ENCODE results near the gene ZNF438. TPM values are rescaled to one million over a fixed set of nuclear protein-coding genes. Genes with fewer than 3 reads are reported as not detected.
A peak's percentile ranks its signal among the peaks of the same experiment; 100 is the strongest.

The ZNF438 gene
- total RNA-seq, 4 donors from 2014 or later = 2.9 to 9.3 (median 5.9) TPM

DNA sequence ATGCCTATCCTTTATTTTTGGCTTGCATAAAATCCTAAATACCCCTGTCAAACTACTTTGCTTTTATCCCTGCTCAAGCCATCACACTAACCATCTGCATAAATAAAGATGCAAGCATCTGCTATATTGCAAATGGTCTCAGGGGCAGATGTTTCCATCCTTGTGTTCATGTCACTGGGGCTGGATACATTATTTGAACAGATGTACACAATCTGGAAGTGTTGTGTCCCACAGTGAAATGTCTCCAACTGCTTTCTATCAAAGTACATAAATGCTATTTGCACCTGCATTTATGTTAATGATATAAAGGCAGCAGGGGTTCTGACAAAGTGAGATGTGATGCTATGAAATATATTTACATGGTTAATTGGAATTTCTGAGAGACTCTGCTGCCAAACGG is 163.1 kb downstream of the ZNF438 start:
- Histone ChIP-seq H3K4me3 (no peak overlapping the region), H3K27ac (no peak overlapping the region), H3K4me1 (peaks cover 0 to 9% (median 0%) of the 10 kb centered on the region in 3 donors), H3K36me3 (no peaks in the 10 kb centered on the region), H3K9me3 (no peaks in the 10 kb centered on the region), H3K27me3 (no peaks in the 10 kb centered on the region)
- no peak for DNase-seq
- 73 to 100% methylated on average over 1 of the region's 1 CpG for WGBS, 2 donors
- TF ChIP-seq POLR2A (IDR thresholded peaks at IDR 0.05) = no peak
- intact Hi-C loops (cut with DNase I) = no loop called here

DNA sequence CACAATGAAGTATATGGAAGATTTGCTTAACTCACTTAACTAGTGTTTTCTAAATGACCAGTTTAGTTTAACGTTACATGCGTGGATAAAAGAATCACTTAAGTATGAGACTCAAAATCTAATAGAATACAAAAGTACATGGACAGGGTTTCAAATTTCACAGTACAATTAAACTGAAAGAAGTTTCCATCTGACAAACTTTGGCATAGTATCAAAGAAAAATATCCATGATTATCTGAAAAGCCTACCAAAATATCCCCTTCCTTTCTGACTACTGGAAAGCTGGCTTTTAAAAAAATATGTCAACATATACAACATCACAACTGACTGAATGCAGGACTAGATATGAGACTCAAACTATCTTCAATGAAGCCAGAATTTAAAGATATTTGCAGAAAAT is 164.8 kb downstream of the ZNF438 start:
- peaks cover 0 to 9% (median 0%) of the 10 kb centered on the region in 3 donors for H3K4me1 ChIP-seq
- H3K4me3 ChIP-seq = no peak overlapping the region
- H3K27ac ChIP-seq = no peak overlapping the region
- no peak for TF ChIP-seq POLR2A (IDR thresholded peaks at IDR 0.05)
- TF ChIP-seq CTCF (IDR thresholded peaks at IDR 0.05) = no peak
- DNase-seq = no peak
- H3K36me3 ChIP-seq = no peaks in the 10 kb centered on the region
- WGBS, 2 donors = 84 to 94% methylated on average over 2 of the region's 2 CpGs
- H3K27me3 ChIP-seq = no peaks in the 10 kb centered on the region
- intact Hi-C loops (cut with DNase I) = no loop called here
- H3K9me3 ChIP-seq = no peaks in the 10 kb centered on the region

- H3K27me3 ChIP-seq = no peaks in the 10 kb centered on the region
- no peak for DNase-seq
- no peaks in the 10 kb centered on the region for H3K36me3 ChIP-seq
- no peaks in the 10 kb centered on the region for H3K9me3 ChIP-seq
- H3K4me1 ChIP-seq = peaks cover 0 to 9% (median 0%) of the 10 kb centered on the region in 3 donors
- no peak overlapping the region for H3K4me3 ChIP-seq
- 81% methylated on average over 7 of the region's 7 CpGs for WGBS, 2 donors
- peak overlapping the region in 3 of 4 donors; percentile 2 to 69 (median 56) for H3K27ac ChIP-seq
- intact Hi-C loops (cut with DNase I) = no loop called here
- no peak for TF ChIP-seq CTCF (IDR thresholded peaks at IDR 0.05)
- no peak for TF ChIP-seq POLR2A (IDR thresholded peaks at IDR 0.05)
These were observed 166.3 kb downstream of the ZNF438 start for GRCh38 chr10:30865141-30865926.

- 83 to 85% methylated on average over 9 of the region's 9 CpGs for WGBS, 2 donors
These were observed 168.0 kb downstream of the ZNF438 start for GRCh38 chr10:30863516-30864210.

GRCh38 chr10:30862486-30862885 is 169.2 kb downstream of the ZNF438 start:
- Histone ChIP-seq H3K27ac (peak overlapping the region in 3 of 4 donors; percentile 44 to 84 (median 61)), H3K4me3 (no peak overlapping the region), H3K4me1 (peaks cover 0 to 28% (median 12%) of the 10 kb centered on the region in 3 donors), H3K27me3 (no peaks in the 10 kb centered on the region), H3K9me3 (no peaks in the 10 kb centered on the region), H3K36me3 (no peaks in the 10 kb centered on the region)
- TF ChIP-seq CTCF (IDR thresholded peaks at IDR 0.05) (no peak), POLR2A (IDR thresholded peaks at IDR 0.05) (no peak)
- no peak for DNase-seq
- intact Hi-C loops (cut with DNase I) = no loop called here
- 78 to 83% methylated on average over 2 of the region's 2 CpGs for WGBS, 2 donors

More at GRCh38 chr10:30863516-30864210, 168.0 kb downstream of the ZNF438 start:
- Histone ChIP-seq H3K4me1 (peaks cover 0 to 18% (median 3%) of the 10 kb centered on the region in 3 donors), H3K27ac (peak overlapping the region in 3 of 4 donors; percentile 19 to 84 (median 23)), H3K36me3 (no peaks in the 10 kb centered on the region), H3K9me3 (no peaks in the 10 kb centered on the region), H3K27me3 (no peaks in the 10 kb centered on the region), H3K4me3 (no peak overlapping the region)
- DNase-seq = no peak
- intact Hi-C loops (cut with DNase I) = no loop called here
- no peak for TF ChIP-seq POLR2A (IDR thresholded peaks at IDR 0.05)
- no peak for TF ChIP-seq CTCF (IDR thresholded peaks at IDR 0.05)
